Mesendoderm (in vitro differentiated cells): ENCODE data around the gene SLC2A14.
"Not testable (repeated sequence)": the region's sequence is repeated elsewhere in the genome, so short reads cannot be mapped to it uniquely, and the experiment has no call there.

ENCODE experiments used
- DNase-seq: peaks from one replicate; pipeline ENCODE4 v3.0.0; 2013
- H2AK5ac ChIP-seq: 2 replicates; pipeline ENCODE4 v1.6.1; 2013; ENCODE audit warnings: low read length, inconsistent platforms
- H2BK120ac ChIP-seq: 2 replicates; pipeline ENCODE4 v1.6.1; 2013; ENCODE audit warnings: low read depth, mild to moderate bottlenecking, low read length, moderate library complexity, mixed read lengths
- H2BK15ac ChIP-seq: replicated peaks from 2 replicates; pipeline ENCODE4 v1.6.1; 2013; ENCODE audit warnings: low read depth, mild to moderate bottlenecking, moderate library complexity
- H2BK5ac ChIP-seq: 2 replicates; pipeline ENCODE4 v1.6.1; 2013; ENCODE audit warnings: low read length, inconsistent platforms
- H3K18ac ChIP-seq: 2 replicates; pipeline ENCODE4 v1.6.1; 2013; ENCODE audit warnings: mild to moderate bottlenecking, low read length, mixed read lengths
- H3K23ac ChIP-seq: one replicate; pipeline ENCODE4 v1.6.1; 2013; ENCODE audit warnings: low read length
- H3K27ac ChIP-seq: 2 replicates; pipeline ENCODE4 v1.5.1; 2013; ENCODE audit warnings: low read depth, mild to moderate bottlenecking, inconsistent platforms, low read length, moderate library complexity
- H3K27me3 ChIP-seq: 2 replicates; pipeline ENCODE4 v1.6.1; 2013; ENCODE audit warnings: low read length, control low read depth, mild to moderate bottlenecking, inconsistent platforms; ENCODE audit not compliant: insufficient read depth, poor library complexity
- H3K36me3 ChIP-seq: 2 replicates; pipeline ENCODE4 v1.6.1; 2013; ENCODE audit warnings: low read length, inconsistent platforms; ENCODE audit not compliant: control insufficient read depth, insufficient read depth
- H3K4ac ChIP-seq: one replicate; pipeline ENCODE4 v1.6.1; 2013; ENCODE audit warnings: low read depth, mild to moderate bottlenecking, low read length, moderate library complexity
- H3K4me1 ChIP-seq: 2 replicates; pipeline ENCODE4 v1.6.1; 2013; ENCODE audit warnings: low read depth, low read length, inconsistent platforms; ENCODE audit not compliant: control insufficient read depth
- H3K4me2 ChIP-seq: 2 replicates; pipeline ENCODE4 v1.6.1; 2013; ENCODE audit warnings: low read length
- H3K4me3 ChIP-seq: 2 replicates; pipeline ENCODE4 v1.5.1; 2013; ENCODE audit warnings: mild to moderate bottlenecking, low read length
- H3K56ac ChIP-seq: one replicate; pipeline ENCODE4 v1.6.1; 2013; ENCODE audit warnings: low read length
- H3K79me1 ChIP-seq: 2 replicates; pipeline ENCODE4 v1.6.1; 2013; ENCODE audit warnings: low read length, inconsistent platforms
- H3K79me2 ChIP-seq: 2 replicates; pipeline ENCODE4 v1.6.1; 2013; ENCODE audit warnings: mild to moderate bottlenecking, low read length; ENCODE audit not compliant: control insufficient read depth, insufficient read depth
- H3K9ac ChIP-seq: 2 replicates; pipeline ENCODE4 v1.6.1; 2013; ENCODE audit warnings: low read length, inconsistent platforms
- H4K5ac ChIP-seq: one replicate; pipeline ENCODE4 v1.6.1; 2013; ENCODE audit warnings: low read length
- H4K8ac ChIP-seq: one replicate; pipeline ENCODE4 v1.6.1; 2013; ENCODE audit warnings: low read depth, mild to moderate bottlenecking, control low read depth, low read length, moderate library complexity
- WGBS: extraction: QIAGEN DNeasy Blood & Tissue Kit; methylation state at CpG from one replicate; pipeline ENCODE4 v1.1.7; 2013; ENCODE audit warnings: low lambda C conversion rate, missing lambda C conversion rate; ENCODE audit not compliant: insufficient coverage; ENCODE audit errors: extremely low coverage; 5-methylcytosine and 5-hydroxymethylcytosine counted together

The SLC2A14 gene

GRCh38 chr12:7881736-7882120 lies 9.0 kb upstream of the SLC2A14 start:
- no CpG with 5 or more reads among the region's 4 CpGs for WGBS
- not testable (repeated sequence) for H3K4ac ChIP-seq, H3K79me2 ChIP-seq, H3K4me2 ChIP-seq, DNase-seq, H2BK5ac ChIP-seq, H2BK15ac ChIP-seq, H3K4me1 ChIP-seq, H4K5ac ChIP-seq, H3K27me3 ChIP-seq, H3K18ac ChIP-seq, H3K56ac ChIP-seq, H3K23ac ChIP-seq, H3K36me3 ChIP-seq, H3K9ac ChIP-seq, H2BK120ac ChIP-seq, H2AK5ac ChIP-seq, H4K8ac ChIP-seq, H3K79me1 ChIP-seq, H3K4me3 ChIP-seq, H3K27ac ChIP-seq

GRCh38 chr12:7880952-7881735 lies 8.4 kb upstream of the SLC2A14 start:
- not testable (repeated sequence) for H2BK5ac ChIP-seq, H3K36me3 ChIP-seq, H3K23ac ChIP-seq, H3K4ac ChIP-seq, H3K4me1 ChIP-seq, H3K79me1 ChIP-seq, H2BK120ac ChIP-seq, H3K9ac ChIP-seq, DNase-seq, H2BK15ac ChIP-seq, H4K5ac ChIP-seq, H4K8ac ChIP-seq, H2AK5ac ChIP-seq, H3K56ac ChIP-seq, H3K4me2 ChIP-seq, H3K79me2 ChIP-seq, H3K27me3 ChIP-seq, H3K27ac ChIP-seq, H3K18ac ChIP-seq, H3K4me3 ChIP-seq
- WGBS: no CpG with 5 or more reads among the region's 52 CpGs

GRCh38 chr12:7879246-7879645 lies 6.5 kb upstream of the SLC2A14 start:
- Histone ChIP-seq H3K56ac (no peak overlapping the region), H3K23ac (no peak overlapping the region), H3K79me2 (no peaks in the 10 kb centered on the region), H2BK5ac (no peak overlapping the region), H3K4me3 (no peak overlapping the region), H4K5ac (no peak overlapping the region), H3K27me3 (no peaks in the 10 kb centered on the region), H2AK5ac (no peak overlapping the region), H2BK120ac (no peak overlapping the region), H4K8ac (no peak overlapping the region), H3K18ac (peak overlapping the region; percentile 47), H3K79me1 (no peaks in the 10 kb centered on the region), H3K27ac (no peak overlapping the region), H3K4me2 (no peak overlapping the region), H3K4me1 (no peaks in the 10 kb centered on the region), H2BK15ac (no peak overlapping the region), H3K4ac (no peak overlapping the region), H3K9ac (no peak overlapping the region), H3K36me3 (no peaks in the 10 kb centered on the region)
- no CpG with 5 or more reads among the region's 3 CpGs for WGBS
- no peak for DNase-seq

GRCh38 chr12:7877420-7877819 lies 4.7 kb upstream of the SLC2A14 start:
- no CpG with 5 or more reads among the region's 8 CpGs for WGBS
- no peak overlapping the region for H2BK5ac ChIP-seq
- no peak overlapping the region for H2BK15ac ChIP-seq
- DNase-seq: no peak
- no peaks in the 10 kb centered on the region for H3K27me3 ChIP-seq
- H4K5ac ChIP-seq: no peak overlapping the region
- no peak overlapping the region for H3K4me2 ChIP-seq
- H3K4ac ChIP-seq: no peak overlapping the region
- H2BK120ac ChIP-seq: no peak overlapping the region
- no peak overlapping the region for H3K9ac ChIP-seq
- H2AK5ac ChIP-seq: no peak overlapping the region
- no peaks in the 10 kb centered on the region for H3K4me1 ChIP-seq
- H3K23ac ChIP-seq: no peak overlapping the region
- no peak overlapping the region for H3K56ac ChIP-seq
- H3K79me1 ChIP-seq: no peaks in the 10 kb centered on the region
- H3K27ac ChIP-seq: no peak overlapping the region
- no peak overlapping the region for H3K18ac ChIP-seq
- no peaks in the 10 kb centered on the region for H3K79me2 ChIP-seq
- H3K4me3 ChIP-seq: no peak overlapping the region
- H4K8ac ChIP-seq: peak overlapping the region; percentile 39
- no peaks in the 10 kb centered on the region for H3K36me3 ChIP-seq

GRCh38 chr12:7870335-7870734 lies 2.4 kb downstream of the SLC2A14 start:
- Histone ChIP-seq H2AK5ac (peak overlapping the region; percentile 92), H3K4me1 (peaks cover 2% of the 10 kb centered on the region), H4K5ac (peak overlapping the region; percentile 56), H2BK120ac (no peak overlapping the region), H3K18ac (no peak overlapping the region), H2BK5ac (peak overlapping the region; percentile 41), H3K4me3 (no peak overlapping the region), H3K4ac (no peak overlapping the region), H3K23ac (no peak overlapping the region), H3K79me1 (no peaks in the 10 kb centered on the region), H3K56ac (no peak overlapping the region), H2BK15ac (no peak overlapping the region), H3K4me2 (no peak overlapping the region), H3K79me2 (no peaks in the 10 kb centered on the region), H3K36me3 (no peaks in the 10 kb centered on the region), H3K9ac (no peak overlapping the region), H3K27ac (no peak overlapping the region), H4K8ac (no peak overlapping the region), H3K27me3 (no peaks in the 10 kb centered on the region)
- DNase-seq: no peak
- WGBS: no CpG with 5 or more reads among the region's 3 CpGs

- Histone ChIP-seq H3K27ac (no peak overlapping the region), H3K56ac (no peak overlapping the region), H4K8ac (no peak overlapping the region), H3K79me2 (no peaks in the 10 kb centered on the region), H3K27me3 (no peaks in the 10 kb centered on the region), H3K4me1 (peaks cover 2% of the 10 kb centered on the region), H2BK120ac (no peak overlapping the region), H3K36me3 (no peaks in the 10 kb centered on the region), H3K23ac (no peak overlapping the region), H3K9ac (no peak overlapping the region), H3K79me1 (no peaks in the 10 kb centered on the region), H3K4me3 (no peak overlapping the region), H3K4me2 (no peak overlapping the region), H2BK15ac (no peak overlapping the region), H3K18ac (no peak overlapping the region), H3K4ac (no peak overlapping the region), H2BK5ac (no peak overlapping the region), H4K5ac (no peak overlapping the region), H2AK5ac (no peak overlapping the region)
- WGBS: no CpG with 5 or more reads among the region's 4 CpGs
- no peak for DNase-seq
Measured at GRCh38 chr12:7869137-7869536, 3.6 kb downstream of the SLC2A14 start.
